Neural crest cell (in vitro differentiated cells): Measurements from ENCODE around the gene ZNF524. TPM values are rescaled to one million over a fixed set of nuclear protein-coding genes. Genes with fewer than 3 reads are reported as not detected.

Experiments used
- DNase-seq: peaks from one replicate; pipeline ENCODE4 v3.0.0; 2021; ENCODE audit warnings: low read depth, mixed read lengths, low spot score
- H3K27ac Mint-ChIP-seq: one replicate; pipeline ENCODE4 v1.8.0; 2021; ENCODE audit warnings: mild to moderate bottlenecking, mixed read lengths; ENCODE audit not compliant: unreplicated experiment
- H3K27me3 Mint-ChIP-seq: 2 replicates; pipeline ENCODE4 v1.8.0; 2021; ENCODE audit warnings: low read depth, mild to moderate bottlenecking, mixed read lengths
- H3K36me3 Mint-ChIP-seq: 2 replicates; pipeline ENCODE4 v1.8.0; 2021; ENCODE audit warnings: low read depth, mild to moderate bottlenecking, mixed read lengths
- H3K4me1 Mint-ChIP-seq: 2 replicates; pipeline ENCODE4 v1.8.0; 2021; ENCODE audit warnings: mixed read lengths
- H3K4me3 Mint-ChIP-seq: one replicate; pipeline ENCODE4 v1.8.0; 2021; ENCODE audit warnings: mild to moderate bottlenecking, mixed read lengths
- H3K9me3 Mint-ChIP-seq: 2 replicates; pipeline ENCODE4 v1.8.0; 2021; ENCODE audit warnings: mixed read lengths
- total RNA-seq: library from RNA; stranded (reverse); gene quantifications from 2 replicates; pipeline ENCODE4 v1.2.1, GENCODE V29; 2021
- TF ChIP-seq, protein P1 (sequence below): fragments of 200-600 bp; sonication (generic); conservative IDR thresholded peaks from 2 replicates; pipeline ENCODE4 v1.5.0; 2021; ENCODE audit warnings: antibody characterized with exemption, mild to moderate bottlenecking

Gene ZNF524
- total RNA-seq, 1 donor from 2014 or later = 6.1 TPM

GRCh38 chr19:55646889-55647731 lies 47.0 kb downstream of the ZNF524 start:
- H3K27me3 Mint-ChIP-seq = peaks cover 10% of the 10 kb centered on the region

GRCh38 chr19:55647732-55648584 lies 47.9 kb downstream of the ZNF524 start, which contains the start of gene CCDC106:
Gene CCDC106, plus strand, starts transcription at chr19:55648212. Its CDS starts 835 bp downstream, at chr19:55649047.
- no peaks in the 10 kb centered on the region for H3K9me3 Mint-ChIP-seq
- peak within 1 kb of the TSS; percentile 92 for H3K27ac Mint-ChIP-seq
- H3K4me1 Mint-ChIP-seq = peaks cover 32% of the 10 kb centered on the region
- H3K27me3 Mint-ChIP-seq = peaks cover 6% of the 10 kb centered on the region
- TF ChIP-seq, protein P1, sequence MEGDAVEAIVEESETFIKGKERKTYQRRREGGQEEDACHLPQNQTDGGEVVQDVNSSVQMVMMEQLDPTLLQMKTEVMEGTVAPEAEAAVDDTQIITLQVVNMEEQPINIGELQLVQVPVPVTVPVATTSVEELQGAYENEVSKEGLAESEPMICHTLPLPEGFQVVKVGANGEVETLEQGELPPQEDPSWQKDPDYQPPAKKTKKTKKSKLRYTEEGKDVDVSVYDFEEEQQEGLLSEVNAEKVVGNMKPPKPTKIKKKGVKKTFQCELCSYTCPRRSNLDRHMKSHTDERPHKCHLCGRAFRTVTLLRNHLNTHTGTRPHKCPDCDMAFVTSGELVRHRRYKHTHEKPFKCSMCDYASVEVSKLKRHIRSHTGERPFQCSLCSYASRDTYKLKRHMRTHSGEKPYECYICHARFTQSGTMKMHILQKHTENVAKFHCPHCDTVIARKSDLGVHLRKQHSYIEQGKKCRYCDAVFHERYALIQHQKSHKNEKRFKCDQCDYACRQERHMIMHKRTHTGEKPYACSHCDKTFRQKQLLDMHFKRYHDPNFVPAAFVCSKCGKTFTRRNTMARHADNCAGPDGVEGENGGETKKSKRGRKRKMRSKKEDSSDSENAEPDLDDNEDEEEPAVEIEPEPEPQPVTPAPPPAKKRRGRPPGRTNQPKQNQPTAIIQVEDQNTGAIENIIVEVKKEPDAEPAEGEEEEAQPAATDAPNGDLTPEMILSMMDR = no peak
- H3K4me3 Mint-ChIP-seq = peak within 1 kb of the TSS; percentile 91
- peaks cover 10% of the 10 kb centered on the region for H3K36me3 Mint-ChIP-seq
- peak; percentile 62 for DNase-seq

More at GRCh38 chr19:55646889-55647731, 47.0 kb downstream of the ZNF524 start:
- Mint-ChIP-seq H3K27ac (no peak overlapping the region), H3K9me3 (no peaks in the 10 kb centered on the region), H3K4me3 (peak overlapping the region; percentile 91), H3K36me3 (peaks cover 11% of the 10 kb centered on the region), H3K4me1 (peaks cover 36% of the 10 kb centered on the region)
- no peak for DNase-seq
- TF ChIP-seq, protein P1 = no peak

GRCh38 chr19:55648585-55649267 lies 48.6 kb downstream of the ZNF524 start:
- no peak for DNase-seq
- H3K27ac Mint-ChIP-seq = no peak overlapping the region
- H3K9me3 Mint-ChIP-seq = no peaks in the 10 kb centered on the region
- H3K36me3 Mint-ChIP-seq = peaks cover 6% of the 10 kb centered on the region
- TF ChIP-seq, protein P1 = no peak
- peaks cover 2% of the 10 kb centered on the region for H3K27me3 Mint-ChIP-seq
- peak overlapping the region; percentile 88 for H3K4me3 Mint-ChIP-seq
- H3K4me1 Mint-ChIP-seq = peaks cover 26% of the 10 kb centered on the region

GRCh38 chr19:55649268-55650125 lies 49.4 kb downstream of the ZNF524 start:
- DNase-seq = no peak

More at GRCh38 chr19:55649268-55650125, 49.4 kb downstream of the ZNF524 start:
- H3K4me3 Mint-ChIP-seq = peak overlapping the region; percentile 88
- peaks cover 8% of the 10 kb centered on the region for H3K27me3 Mint-ChIP-seq
- no peaks in the 10 kb centered on the region for H3K9me3 Mint-ChIP-seq
- H3K4me1 Mint-ChIP-seq = peaks cover 19% of the 10 kb centered on the region
- peaks cover 6% of the 10 kb centered on the region for H3K36me3 Mint-ChIP-seq
- TF ChIP-seq, protein P1 = no peak
- no peak overlapping the region for H3K27ac Mint-ChIP-seq
